GM12872 (cell line): Measurements from ENCODE around the gene NCKAP5.

ENCODE experiments used
- CTCF ChIP-seq: IDR thresholded peaks from 3 replicates; pipeline ENCODE4 v1.5.1; 2011; ENCODE audit warnings: low read depth, mild to moderate bottlenecking, low read length, moderate library complexity; ENCODE audit not compliant: insufficient read depth

Gene NCKAP5

GRCh38 chr2:133418671-133419070 is 149.6 kb downstream of the NCKAP5 start:
- TF ChIP-seq CTCF: no peak

- TF ChIP-seq CTCF: no peak
These were observed 150.2 kb downstream of the NCKAP5 start for GRCh38 chr2:133418021-133418420.

- no peak for TF ChIP-seq CTCF
These were observed 150.8 kb downstream of the NCKAP5 start for GRCh38 chr2:133417415-133417814.

- no peak for TF ChIP-seq CTCF
These were observed 151.5 kb downstream of the NCKAP5 start for GRCh38 chr2:133416736-133417135.

GRCh38 chr2:133416146-133416545 is 152.1 kb downstream of the NCKAP5 start:
- TF ChIP-seq CTCF: no peak

- no peak for TF ChIP-seq CTCF
These were observed 152.9 kb downstream of the NCKAP5 start for GRCh38 chr2:133415210-133415876.

- no peak for TF ChIP-seq CTCF
These were observed 153.6 kb downstream of the NCKAP5 start for GRCh38 chr2:133414486-133415209.
